K562 (cell line): Measurements from ENCODE around the gene EPO. TPM values are rescaled to one million over a fixed set of nuclear protein-coding genes. Genes with fewer than 3 reads are reported as not detected.

Source experiments
- BRCA1 ChIP-seq, 2 experiments: fragments of 450-650 bp in 1 of 2; sonication (generic) in 1 of 2; formaldehyde crosslinking in 1 of 2; IDR thresholded peaks; 2 replicates each; pipeline versions ENCODE4 v1.5.0 to v1.6.1; 2017 to 2020; ENCODE audit warnings: mild to moderate bottlenecking in 1 of 2, missing genetic modification reagents in 1 of 2
- HLTF ChIP-seq: fragments of 450-650 bp; IDR thresholded peaks from 2 replicates; pipeline ENCODE4 v1.6.1; 2016
- HNRNPL ChIP-seq: fragments of 200-400 bp; formaldehyde crosslinking; IDR thresholded peaks from 2 replicates; pipeline ENCODE4 v1.6.1; 2017; ENCODE audit warnings: low read depth, mild to moderate bottlenecking, low read length
- KDM2B ChIP-seq: fragments of 250-450 bp; sonication (Bioruptor Pico); IDR thresholded peaks from 2 replicates; pipeline ENCODE4 v1.8.0; 2021; ENCODE audit warnings: mild to moderate bottlenecking, moderate library complexity
- KDM4B ChIP-seq, 2 experiments: fragments of 450-650 bp in 1 of 2; sonication (generic) in 1 of 2; IDR thresholded peaks; 2 replicates each; pipeline ENCODE4 v1.6.1; 2016 to 2017; ENCODE audit warnings: borderline replicate concordance in 2 of 2, antibody characterized with exemption in 1 of 2, low read depth in 1 of 2, mild to moderate bottlenecking in 1 of 2
- MEF2D ChIP-seq: conservative IDR thresholded peaks from 2 replicates; pipeline ENCODE4 v1.6.1; 2016; ENCODE audit warnings: low read depth, missing genetic modification characterization, missing compliant biosample characterization
- RBM39 ChIP-seq: fragments of 200-400 bp; formaldehyde crosslinking; optimal IDR thresholded peaks from 2 replicates; pipeline ENCODE3; 2018; ENCODE audit warnings: low read depth, low read length
- RHOXF2B ChIP-seq: fragments of 250-450 bp; sonication (Bioruptor Pico); conservative IDR thresholded peaks from 2 replicates; pipeline ENCODE4 v1.5.1; 2021
- SMC3 ChIP-seq: conservative IDR thresholded peaks from 2 replicates; pipeline ENCODE4 v1.6.1; 2011; ENCODE audit warnings: low read depth, low read length, improper control_type of control experiment; ENCODE audit not compliant: insufficient read depth
- TBL1XR1 ChIP-seq, 2 experiments: IDR thresholded peaks; 2 replicates each; pipeline ENCODE4 v1.6.1; 2012; ENCODE audit warnings: improper control_type of control experiment in 2 of 2, low read length in 2 of 2, mild to moderate bottlenecking in 1 of 2
- ZNF274 ChIP-seq: IDR thresholded peaks from 2 replicates; pipeline ENCODE4 v1.6.1; 2011; ENCODE audit warnings: low read depth, mild to moderate bottlenecking, low read length, moderate library complexity, borderline replicate concordance
- ZSCAN29 ChIP-seq: fragments of 450-650 bp; IDR thresholded peaks from 2 replicates; pipeline ENCODE4 v1.6.1; 2017
- polyA plus RNA-seq, 8 experiments: library from polyadenylated mRNA; depleted of rRNA in 4 of 8; stranded (reverse) in 5 of 8; unstranded in 3 of 8; fragments of >200 nt; fragmentation: Nextera tagmentation in 2 of 8; fragmentation: Illumina TruSeq in 1 of 8; extraction: Ambion mirVana in 2 of 8; extraction: Trizol in 1 of 8; gene quantifications; 2 replicates each; pipeline versions ENCODE4 v1.2.1 to v1.2.3, GENCODE V29; 2011 to 2014; ENCODE audit warnings: inconsistent platforms in 1 of 8, missing spikeins in 1 of 8
- total RNA-seq, 7 experiments: library from RNA; depleted of rRNA in 6 of 7; stranded (reverse); fragments of >200 nt in 6 of 7; fragmentation: Illumina TruSeq in 2 of 7; extraction: Trizol in 2 of 7; gene quantifications; 2 replicates each; pipeline versions ENCODE4 v1.2.1 to v1.2.3, GENCODE V29; 2011 to 2021; ENCODE audit warnings: low replicate concordance in 1 of 7
- TF ChIP-seq, protein P1 (sequence below): IDR thresholded peaks from 2 replicates; pipeline ENCODE4 v1.6.1; 2011; ENCODE audit warnings: borderline replicate concordance, low read depth, mild to moderate bottlenecking, moderate library complexity, low read length; ENCODE audit not compliant: insufficient read depth, poor library complexity, severe bottlenecking
- TF ChIP-seq, protein P2 (sequence below), 2 experiments: fragments of 450-650 bp in 1 of 2; sonication (generic) in 1 of 2; formaldehyde crosslinking in 1 of 2; IDR thresholded peaks; 2 replicates each; pipeline versions ENCODE4 v1.7.1 to v1.9.0; 2016 to 2022; ENCODE audit warnings: inconsistent platforms in 1 of 2, mild to moderate bottlenecking in 1 of 2, missing genetic modification reagents in 1 of 2
- TF ChIP-seq, protein P3 (sequence below): fragments of 450-650 bp; IDR thresholded peaks from 2 replicates; pipeline ENCODE4 v1.6.1; 2016; ENCODE audit warnings: borderline replicate concordance

The EPO gene
- total and polyA plus RNA-seq, 9 of the 15 experiments (the other 6 are each of a cell fraction or from before 2014, with no cell fraction given) = 0.06 to 0.41 (median 0.07) TPM; not detected in 6

DNA sequence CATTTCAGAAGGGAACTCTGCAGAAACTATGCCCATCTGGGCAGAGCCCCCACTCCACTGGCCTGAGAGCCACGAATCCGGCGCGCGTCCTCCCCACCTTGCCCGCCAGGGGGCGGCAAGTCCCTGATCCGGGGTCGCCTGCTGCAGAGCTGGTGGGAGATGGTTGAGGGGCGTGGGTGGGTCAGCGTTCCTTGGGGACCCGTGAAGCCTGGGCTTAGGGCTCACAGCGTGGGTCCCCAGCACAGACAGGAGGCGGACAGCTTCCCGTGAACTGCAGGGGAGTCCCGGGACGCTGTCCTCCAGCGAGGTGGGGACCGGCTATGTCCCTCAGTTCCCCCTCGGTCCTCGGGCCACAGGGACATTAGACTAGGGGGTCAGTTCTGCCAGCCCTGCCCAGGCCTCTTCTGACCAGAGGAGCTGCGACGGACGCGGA, 14.9 kb upstream of the EPO start (continued):
- no peak for TF ChIP-seq KDM2B (CRISPR knock-in tag)
- TF ChIP-seq KDM4B (IDR thresholded peaks at IDR 0.05; ENCODE audit: borderline replicate concordance in 2 of 2, low read depth in 1 of 2) = peak in 1 of 2 experiments; percentile 61; a peak in 1 of 4 replicates
- TF ChIP-seq RBM39 = no peak
- TF ChIP-seq HNRNPL = 0 out of 2 replicates have a peak, but pooled peaks have one; percentile 5
- TF ChIP-seq BRCA1 (IDR thresholded peaks at IDR 0.05) = no peak
- no peak for TF ChIP-seq BRCA1 (CRISPR knock-in tag; IDR thresholded peaks at IDR 0.05)
- TF ChIP-seq TBL1XR1 (IDR thresholded peaks at IDR 0.05; ENCODE audit: low read length in 2 of 2) = no peak
- TF ChIP-seq, protein P1, sequence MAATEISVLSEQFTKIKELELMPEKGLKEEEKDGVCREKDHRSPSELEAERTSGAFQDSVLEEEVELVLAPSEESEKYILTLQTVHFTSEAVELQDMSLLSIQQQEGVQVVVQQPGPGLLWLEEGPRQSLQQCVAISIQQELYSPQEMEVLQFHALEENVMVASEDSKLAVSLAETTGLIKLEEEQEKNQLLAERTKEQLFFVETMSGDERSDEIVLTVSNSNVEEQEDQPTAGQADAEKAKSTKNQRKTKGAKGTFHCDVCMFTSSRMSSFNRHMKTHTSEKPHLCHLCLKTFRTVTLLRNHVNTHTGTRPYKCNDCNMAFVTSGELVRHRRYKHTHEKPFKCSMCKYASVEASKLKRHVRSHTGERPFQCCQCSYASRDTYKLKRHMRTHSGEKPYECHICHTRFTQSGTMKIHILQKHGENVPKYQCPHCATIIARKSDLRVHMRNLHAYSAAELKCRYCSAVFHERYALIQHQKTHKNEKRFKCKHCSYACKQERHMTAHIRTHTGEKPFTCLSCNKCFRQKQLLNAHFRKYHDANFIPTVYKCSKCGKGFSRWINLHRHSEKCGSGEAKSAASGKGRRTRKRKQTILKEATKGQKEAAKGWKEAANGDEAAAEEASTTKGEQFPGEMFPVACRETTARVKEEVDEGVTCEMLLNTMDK = peak; percentile 83
- no peak for TF ChIP-seq RHOXF2B (CRISPR knock-in tag)
- TF ChIP-seq MEF2D (tag) = no peak
- TF ChIP-seq, protein P2, sequence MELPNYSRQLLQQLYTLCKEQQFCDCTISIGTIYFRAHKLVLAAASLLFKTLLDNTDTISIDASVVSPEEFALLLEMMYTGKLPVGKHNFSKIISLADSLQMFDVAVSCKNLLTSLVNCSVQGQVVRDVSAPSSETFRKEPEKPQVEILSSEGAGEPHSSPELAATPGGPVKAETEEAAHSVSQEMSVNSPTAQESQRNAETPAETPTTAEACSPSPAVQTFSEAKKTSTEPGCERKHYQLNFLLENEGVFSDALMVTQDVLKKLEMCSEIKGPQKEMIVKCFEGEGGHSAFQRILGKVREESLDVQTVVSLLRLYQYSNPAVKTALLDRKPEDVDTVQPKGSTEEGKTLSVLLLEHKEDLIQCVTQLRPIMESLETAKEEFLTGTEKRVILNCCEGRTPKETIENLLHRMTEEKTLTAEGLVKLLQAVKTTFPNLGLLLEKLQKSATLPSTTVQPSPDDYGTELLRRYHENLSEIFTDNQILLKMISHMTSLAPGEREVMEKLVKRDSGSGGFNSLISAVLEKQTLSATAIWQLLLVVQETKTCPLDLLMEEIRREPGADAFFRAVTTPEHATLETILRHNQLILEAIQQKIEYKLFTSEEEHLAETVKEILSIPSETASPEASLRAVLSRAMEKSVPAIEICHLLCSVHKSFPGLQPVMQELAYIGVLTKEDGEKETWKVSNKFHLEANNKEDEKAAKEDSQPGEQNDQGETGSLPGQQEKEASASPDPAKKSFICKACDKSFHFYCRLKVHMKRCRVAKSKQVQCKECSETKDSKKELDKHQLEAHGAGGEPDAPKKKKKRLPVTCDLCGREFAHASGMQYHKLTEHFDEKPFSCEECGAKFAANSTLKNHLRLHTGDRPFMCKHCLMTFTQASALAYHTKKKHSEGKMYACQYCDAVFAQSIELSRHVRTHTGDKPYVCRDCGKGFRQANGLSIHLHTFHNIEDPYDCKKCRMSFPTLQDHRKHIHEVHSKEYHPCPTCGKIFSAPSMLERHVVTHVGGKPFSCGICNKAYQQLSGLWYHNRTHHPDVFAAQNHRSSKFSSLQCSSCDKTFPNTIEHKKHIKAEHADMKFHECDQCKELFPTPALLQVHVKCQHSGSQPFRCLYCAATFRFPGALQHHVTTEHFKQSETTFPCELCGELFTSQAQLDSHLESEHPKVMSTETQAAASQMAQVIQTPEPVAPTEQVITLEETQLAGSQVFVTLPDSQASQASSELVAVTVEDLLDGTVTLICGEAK (IDR thresholded peaks at IDR 0.05) = no peak
- TF ChIP-seq, protein P2 (CRISPR knock-in tag; IDR thresholded peaks at IDR 0.05) = no peak
- TF ChIP-seq ZSCAN29 = no peak
- TF ChIP-seq SMC3 = peak; percentile 79
- TF ChIP-seq ZNF274 = no peak
- TF ChIP-seq, protein P3, sequence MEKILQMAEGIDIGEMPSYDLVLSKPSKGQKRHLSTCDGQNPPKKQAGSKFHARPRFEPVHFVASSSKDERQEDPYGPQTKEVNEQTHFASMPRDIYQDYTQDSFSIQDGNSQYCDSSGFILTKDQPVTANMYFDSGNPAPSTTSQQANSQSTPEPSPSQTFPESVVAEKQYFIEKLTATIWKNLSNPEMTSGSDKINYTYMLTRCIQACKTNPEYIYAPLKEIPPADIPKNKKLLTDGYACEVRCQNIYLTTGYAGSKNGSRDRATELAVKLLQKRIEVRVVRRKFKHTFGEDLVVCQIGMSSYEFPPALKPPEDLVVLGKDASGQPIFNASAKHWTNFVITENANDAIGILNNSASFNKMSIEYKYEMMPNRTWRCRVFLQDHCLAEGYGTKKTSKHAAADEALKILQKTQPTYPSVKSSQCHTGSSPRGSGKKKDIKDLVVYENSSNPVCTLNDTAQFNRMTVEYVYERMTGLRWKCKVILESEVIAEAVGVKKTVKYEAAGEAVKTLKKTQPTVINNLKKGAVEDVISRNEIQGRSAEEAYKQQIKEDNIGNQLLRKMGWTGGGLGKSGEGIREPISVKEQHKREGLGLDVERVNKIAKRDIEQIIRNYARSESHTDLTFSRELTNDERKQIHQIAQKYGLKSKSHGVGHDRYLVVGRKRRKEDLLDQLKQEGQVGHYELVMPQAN = peak; percentile 87
- TF ChIP-seq HLTF = peak; percentile 82; the same call in 1 of the 2 replicates
